GM21619 (cell line): ENCODE results near the gene SPATA32.
"Not testable (repeated sequence)": the region's sequence is repeated elsewhere in the genome, so short reads cannot be mapped to it uniquely, and the experiment has no call there.

Experiments
- ATAC-seq: cut with Tn5 transposase; IDR thresholded peaks from one replicate; pipeline ENCODE4 v1.9.1; 2021; ENCODE audit not compliant: unreplicated experiment

SPATA32 gene

GRCh38 chr17:45271603-45272002, 9.7 kb upstream of the SPATA32 start:
- no peak for ATAC-seq

DNA sequence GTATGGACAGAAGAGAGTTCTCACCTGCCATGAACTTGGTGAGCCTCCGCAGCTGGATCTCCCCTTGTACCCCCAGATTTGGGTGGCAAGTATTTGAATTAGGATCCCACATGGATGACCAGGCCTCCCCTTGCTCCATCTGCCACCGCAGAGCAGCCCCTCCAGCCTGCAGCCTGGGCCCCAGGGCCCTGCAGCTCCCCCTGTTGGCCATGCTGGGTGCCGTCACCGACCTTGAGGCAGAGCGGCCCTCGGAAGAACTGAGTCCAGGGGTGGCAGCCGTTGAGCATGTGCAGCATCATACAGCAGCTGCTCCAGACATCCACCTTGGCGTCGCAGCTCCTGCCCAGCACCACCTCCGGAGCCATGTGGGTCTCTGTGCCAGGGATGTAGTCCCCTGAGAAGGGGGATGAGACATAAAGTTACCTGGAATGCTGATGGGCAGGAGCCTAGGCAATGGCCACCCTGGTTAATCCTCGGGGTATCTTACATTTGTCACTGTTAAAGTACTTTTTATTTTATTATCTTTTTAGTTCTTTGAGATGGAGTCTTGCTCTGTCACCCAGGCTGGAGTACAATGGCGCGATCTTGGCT, 9.0 kb upstream of the SPATA32 start:
- no peak for ATAC-seq

DNA sequence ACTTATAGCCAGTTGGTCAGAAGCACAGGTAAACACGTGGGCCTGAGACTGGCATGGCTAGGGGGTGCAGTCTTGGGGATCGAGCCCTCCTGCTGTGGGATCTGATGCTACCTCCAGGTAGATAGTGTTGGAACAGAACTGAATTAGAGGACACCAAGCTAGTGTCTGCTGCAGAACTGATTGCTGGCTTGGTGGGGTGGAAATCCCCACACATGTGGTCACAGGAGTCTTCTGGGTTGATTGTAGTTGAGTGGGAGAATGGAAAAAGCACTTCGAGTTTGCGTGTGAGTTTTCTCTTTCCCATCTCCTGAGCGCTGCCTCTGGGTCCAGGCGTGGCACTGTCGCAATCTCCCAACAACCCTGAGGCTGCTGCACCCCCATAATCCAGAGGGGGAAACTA, 8.0 kb upstream of the SPATA32 start:
- ATAC-seq: no peak

- no peak for ATAC-seq
Observed at GRCh38 chr17:45267436-45268055, 5.7 kb upstream of the SPATA32 start.

DNA sequence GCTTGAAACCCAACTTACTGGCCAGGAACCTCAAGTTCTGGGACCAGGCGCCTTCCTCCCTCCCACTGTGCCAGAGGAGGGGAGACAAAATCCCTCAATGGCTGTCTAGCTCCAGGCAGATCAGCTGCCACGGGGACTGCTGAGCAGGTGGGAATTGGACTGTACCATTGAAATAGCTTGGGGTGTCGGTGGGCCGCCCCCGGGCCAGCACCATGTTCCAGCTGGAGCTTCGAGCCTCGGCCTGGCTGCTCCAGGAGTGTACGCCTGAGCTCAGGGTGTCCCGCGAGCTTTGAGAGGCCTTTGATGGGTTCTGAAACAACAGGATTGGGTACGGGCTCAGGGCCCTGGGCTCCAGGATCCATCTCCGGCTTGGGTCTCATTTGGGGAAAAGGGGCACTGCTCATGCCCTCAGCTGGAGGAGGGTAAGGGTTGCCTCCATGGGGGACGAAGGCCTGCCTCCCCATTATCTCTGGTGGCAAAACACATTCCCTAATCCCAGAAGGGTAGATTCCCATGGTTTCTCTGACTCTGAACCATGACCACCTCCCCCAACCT, 4.6 kb upstream of the SPATA32 start:
- ATAC-seq: no peak

DNA sequence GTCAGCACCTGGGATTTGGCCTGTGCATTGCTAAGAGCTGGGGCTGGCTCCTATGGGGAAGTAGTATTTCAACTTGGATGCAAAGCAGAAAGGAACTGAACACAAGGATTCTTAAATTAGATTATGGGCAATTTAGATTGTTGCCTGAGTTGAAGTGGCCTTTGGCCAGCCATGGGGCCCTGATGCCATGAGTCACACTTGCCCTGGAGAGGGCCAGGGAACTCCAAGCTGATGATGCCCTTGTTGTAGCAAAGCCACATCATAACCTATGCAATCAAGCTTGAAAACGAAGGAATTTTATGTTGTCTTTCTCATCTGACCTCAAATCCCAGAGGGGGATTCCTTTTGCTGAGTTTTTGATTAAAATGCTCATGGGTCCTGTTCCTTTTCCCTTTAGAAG, 3.9 kb upstream of the SPATA32 start:
- no peak for ATAC-seq

DNA sequence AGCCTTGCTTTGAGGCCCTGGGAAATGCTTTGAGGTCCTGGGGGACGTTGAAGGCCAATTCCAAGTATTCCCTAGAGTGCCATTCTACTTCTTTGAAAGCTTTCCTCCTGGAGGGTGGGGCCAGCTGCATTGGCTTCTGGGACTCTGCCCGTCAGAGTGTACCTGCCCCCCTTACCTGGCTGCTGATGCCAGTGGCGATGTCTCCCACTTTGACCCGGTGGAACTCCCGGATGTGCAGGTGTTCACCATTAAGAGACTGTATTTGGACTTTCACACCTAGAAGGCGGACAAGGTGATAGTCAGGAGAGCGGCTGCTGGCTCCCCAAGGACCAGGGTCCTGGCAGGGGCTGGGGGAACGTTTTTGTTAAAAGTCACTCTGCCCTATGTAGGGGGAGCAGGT, 3.1 kb upstream of the SPATA32 start:
- ATAC-seq: no peak

DNA sequence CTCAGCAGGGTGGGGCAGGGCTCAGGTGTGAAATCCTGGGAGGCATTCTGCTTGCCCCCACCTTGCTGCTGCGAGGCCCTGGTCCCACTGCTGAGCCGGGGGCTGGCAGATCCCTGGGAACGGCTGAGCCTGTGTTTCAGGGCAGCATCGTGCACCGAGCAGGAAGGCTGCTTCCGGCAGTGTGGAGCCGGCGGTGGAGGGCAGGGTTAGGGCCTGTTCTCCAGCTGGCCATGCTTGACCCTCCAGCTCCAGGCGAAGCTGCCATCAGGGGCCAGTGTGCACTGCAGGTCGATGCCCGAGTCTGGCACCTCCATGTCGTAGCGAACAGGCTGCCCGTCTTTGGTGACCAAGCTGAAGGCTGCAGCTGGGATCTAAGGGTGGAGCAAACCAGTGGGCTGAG, 2.5 kb upstream of the SPATA32 start:
- ATAC-seq: no peak

- ATAC-seq: no peak
Observed at GRCh38 chr17:45263477-45263860, 1.6 kb upstream of the SPATA32 start.

DNA sequence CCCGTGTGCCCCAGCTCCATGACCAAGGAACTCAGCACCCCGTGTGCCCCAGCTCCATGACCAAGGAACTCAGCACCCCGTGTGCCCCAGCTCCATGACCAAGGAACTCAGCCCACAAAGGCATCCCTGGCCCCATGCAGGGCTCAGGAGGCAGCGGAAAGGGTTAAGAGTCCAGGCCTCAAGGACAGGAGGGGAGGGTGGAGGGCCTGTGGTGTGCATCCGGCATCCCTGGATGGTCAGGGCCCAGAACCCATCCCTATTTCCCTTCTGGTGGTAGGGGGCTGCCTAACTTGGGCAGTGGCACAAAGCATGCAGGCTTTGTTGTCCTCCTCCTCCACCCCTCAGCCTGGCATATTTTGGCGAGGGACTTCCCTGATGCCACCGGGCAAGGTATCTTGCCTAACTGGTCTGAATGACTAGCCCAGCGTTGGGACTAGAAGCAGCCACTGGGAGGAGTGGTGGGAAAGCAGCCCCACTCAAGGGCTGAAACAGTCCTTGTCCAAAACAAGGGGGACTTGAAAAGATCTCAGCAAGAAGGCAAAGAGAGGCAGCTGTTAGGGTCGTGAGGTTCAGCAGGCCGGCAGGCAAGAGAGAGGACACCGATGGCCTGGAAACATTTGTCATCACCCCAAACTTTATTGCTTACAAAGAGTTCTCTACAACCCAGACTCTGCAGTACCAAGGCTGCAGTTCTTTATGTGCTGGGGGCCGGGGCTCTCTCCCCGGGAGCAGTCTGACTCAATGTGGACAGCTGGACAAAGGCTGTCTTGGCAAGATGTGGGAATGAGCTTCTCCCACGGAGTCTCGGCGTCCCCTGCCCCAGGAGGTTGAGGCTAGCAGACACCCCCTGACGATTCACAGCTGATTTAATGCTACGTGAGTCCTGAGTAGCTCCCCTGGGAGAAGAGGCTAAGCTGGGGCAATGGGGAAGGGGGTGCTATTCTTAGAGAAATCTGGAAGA, 902 bp upstream of the SPATA32 start:
- ATAC-seq: no peak

- no peak for ATAC-seq
Observed at GRCh38 chr17:45260204-45260783, 1.6 kb downstream of the SPATA32 start.

- ATAC-seq: no peak
Observed at GRCh38 chr17:45258981-45259380, 2.9 kb downstream of the SPATA32 start.

GRCh38 chr17:45257115-45257514, 4.8 kb downstream of the SPATA32 start:
- ATAC-seq: no peak

DNA sequence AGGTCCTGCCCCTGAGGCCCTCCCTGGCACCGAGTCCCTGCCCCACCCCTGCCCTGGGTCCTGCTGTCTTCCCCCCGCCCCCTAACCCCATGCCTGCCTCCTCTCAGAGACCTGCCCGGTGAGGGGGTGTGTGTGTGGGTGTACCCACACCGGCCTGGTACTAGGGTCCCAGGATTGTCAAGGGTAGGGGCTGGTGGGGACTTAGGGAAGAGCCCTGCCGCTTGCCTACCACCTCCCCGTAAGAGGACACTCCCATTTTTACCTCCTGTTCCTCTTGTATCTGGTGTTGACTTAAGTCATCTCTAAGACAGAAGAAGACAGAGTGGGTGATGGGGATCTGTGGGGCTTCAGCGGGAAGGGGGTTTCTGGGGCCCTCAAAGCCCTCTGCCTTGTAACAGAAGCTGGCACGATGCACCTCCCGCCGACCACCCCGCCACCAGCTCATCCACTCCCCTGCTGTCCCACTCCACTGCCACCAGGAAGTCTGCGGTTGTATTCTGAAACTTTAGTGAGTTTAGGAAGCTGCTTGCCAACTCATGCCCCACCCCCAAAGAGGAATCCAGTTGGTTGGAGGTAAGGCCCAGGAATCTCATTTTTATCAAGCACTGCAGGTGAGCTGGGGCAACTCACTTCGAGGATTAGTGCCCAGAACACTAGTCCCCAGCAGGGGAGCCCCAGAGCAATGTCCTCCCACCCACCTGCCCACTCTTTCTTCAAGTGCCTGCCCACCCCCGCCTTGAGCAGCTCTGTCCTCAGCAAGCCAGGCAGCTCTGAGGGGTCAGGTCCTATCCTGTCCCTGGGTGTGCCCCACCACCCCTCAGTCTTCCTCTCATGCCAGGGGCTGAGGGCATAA, 5.6 kb downstream of the SPATA32 start:
- no peak for ATAC-seq

DNA sequence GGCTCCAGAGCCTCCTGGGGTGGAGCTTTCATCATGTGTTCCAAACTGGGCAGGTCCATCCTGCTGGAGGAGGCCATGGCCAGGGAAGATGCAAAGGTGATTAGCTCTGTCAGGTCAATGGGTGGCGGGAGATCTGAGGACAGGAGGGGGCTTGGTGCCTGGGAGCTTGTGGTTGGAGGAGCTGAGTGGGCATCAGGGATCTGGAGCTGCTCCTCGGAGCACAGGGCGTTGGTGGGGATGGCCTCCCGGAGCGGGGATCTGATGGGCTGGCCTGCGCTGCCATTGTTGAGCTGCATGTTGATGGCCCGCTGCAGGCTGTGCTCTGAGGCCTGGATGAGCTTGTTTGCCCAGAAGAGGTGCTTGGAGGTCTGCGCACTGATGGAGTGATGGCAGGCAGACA, 6.5 kb downstream of the SPATA32 start:
- no peak for ATAC-seq

DNA sequence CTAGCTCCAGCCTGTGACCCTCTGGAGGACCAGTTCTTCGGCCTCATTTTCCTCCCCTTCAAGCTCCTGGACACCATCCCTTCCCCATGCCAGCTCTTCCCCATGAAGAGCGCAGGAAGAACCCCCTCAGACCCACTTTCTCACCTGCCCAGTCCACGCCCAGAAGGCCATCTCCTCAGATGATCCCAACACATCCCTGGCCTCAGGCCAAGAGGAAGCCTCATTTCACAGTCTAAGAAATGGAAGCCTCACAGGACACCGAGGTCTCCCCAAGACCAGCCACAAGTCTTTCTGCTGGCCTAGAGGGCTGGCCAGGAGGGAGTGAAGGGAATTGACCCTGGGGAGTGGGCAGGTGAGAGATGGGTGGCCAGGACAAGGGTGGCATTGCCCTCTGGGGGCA, 8.0 kb downstream of the SPATA32 start:
- ATAC-seq: no peak

DNA sequence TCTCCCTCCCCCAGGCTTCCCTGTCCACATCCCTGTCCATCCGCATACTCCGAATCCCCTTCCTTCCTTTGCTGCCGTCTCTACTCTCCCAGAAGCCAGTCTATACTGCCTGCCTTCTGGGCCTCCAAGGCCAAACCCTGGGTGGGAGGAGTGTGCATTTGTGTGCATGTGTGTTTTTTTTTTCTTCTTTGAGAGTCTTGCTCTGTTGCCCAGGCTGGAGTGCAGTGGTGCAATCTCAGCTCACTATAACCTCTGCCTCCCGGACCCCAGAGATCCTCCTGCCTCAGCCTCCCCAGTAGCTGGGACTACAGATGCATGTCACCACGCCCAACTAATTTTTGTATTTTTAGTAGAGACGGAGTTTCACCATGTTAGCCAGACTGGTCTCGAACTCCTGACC, 8.7 kb downstream of the SPATA32 start:
- ATAC-seq: not testable (repeated sequence)

DNA sequence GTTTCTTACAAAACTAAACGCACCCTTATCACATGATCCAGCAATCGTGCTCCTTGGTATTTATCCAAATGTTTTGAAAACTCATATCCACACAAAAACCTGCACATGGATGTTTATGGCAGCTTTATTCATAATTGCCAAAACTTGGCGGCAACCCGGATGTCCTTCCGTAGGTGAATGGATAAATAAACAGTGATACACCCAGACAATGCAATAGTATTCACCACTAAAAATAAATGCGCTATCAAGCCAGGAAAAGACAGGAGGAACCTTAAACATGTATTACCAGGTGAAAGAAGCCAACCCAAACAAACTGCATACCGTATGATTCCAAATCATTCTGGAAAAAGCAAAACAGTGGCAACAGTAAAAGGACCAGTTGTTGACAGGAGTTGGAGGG, 10.0 kb downstream of the SPATA32 start:
- no peak for ATAC-seq

- ATAC-seq: peak; percentile 53
Observed at GRCh38 chr17:45248132-45248957, 13.5 kb downstream of the SPATA32 start.
